Astrocyte (in vitro differentiated cells and primary cell): ENCODE results near the gene PLA2G2F.

Experiments
- EZH2 ChIP-seq: IDR thresholded peaks from 2 replicates; pipeline ENCODE4 v1.6.1; 2012; ENCODE audit warnings: mild to moderate bottlenecking, low read length, inconsistent platforms; ENCODE audit not compliant: insufficient read depth
- TF ChIP-seq, protein P1 (sequence below): IDR thresholded peaks from 2 replicates; pipeline ENCODE4 v1.5.1; 2011; ENCODE audit warnings: low read depth, mild to moderate bottlenecking, inconsistent platforms, low read length, moderate library complexity; ENCODE audit not compliant: insufficient read depth

- TF ChIP-seq, protein P1, sequence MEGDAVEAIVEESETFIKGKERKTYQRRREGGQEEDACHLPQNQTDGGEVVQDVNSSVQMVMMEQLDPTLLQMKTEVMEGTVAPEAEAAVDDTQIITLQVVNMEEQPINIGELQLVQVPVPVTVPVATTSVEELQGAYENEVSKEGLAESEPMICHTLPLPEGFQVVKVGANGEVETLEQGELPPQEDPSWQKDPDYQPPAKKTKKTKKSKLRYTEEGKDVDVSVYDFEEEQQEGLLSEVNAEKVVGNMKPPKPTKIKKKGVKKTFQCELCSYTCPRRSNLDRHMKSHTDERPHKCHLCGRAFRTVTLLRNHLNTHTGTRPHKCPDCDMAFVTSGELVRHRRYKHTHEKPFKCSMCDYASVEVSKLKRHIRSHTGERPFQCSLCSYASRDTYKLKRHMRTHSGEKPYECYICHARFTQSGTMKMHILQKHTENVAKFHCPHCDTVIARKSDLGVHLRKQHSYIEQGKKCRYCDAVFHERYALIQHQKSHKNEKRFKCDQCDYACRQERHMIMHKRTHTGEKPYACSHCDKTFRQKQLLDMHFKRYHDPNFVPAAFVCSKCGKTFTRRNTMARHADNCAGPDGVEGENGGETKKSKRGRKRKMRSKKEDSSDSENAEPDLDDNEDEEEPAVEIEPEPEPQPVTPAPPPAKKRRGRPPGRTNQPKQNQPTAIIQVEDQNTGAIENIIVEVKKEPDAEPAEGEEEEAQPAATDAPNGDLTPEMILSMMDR = no peak
- no peak for TF ChIP-seq EZH2
Observed at GRCh38 chr1:20180129-20180843, 41.2 kb downstream of the PLA2G2F start.
